CD4-positive, alpha-beta T cell (primary cell): ENCODE results near the gene POLR2L. TPM values are rescaled to one million over a fixed set of nuclear protein-coding genes. Genes with fewer than 3 reads are reported as not detected.

Source experiments
- ATAC-seq: fragments of 200-7000 bp; cut with Tn5 transposase; one replicate; pipeline ENCODE4 v1.10.0; 2022; ENCODE audit warnings: mild to moderate bottlenecking; ENCODE audit not compliant: poor library complexity
- CTCF ChIA-PET: fragments of 350-600 bp; sonication (Branson Sonifier 250); formaldehyde crosslinking; loops from one replicate; lab custom pipeline; 2021; ENCODE audit warnings: antibody characterized with exemption, inconsistent platforms; lab: Charles Lee
- POLR2A ChIA-PET: fragments of 350-600 bp; sonication (Branson Sonifier 250); formaldehyde crosslinking; loops from one replicate; lab custom pipeline; 2021; ENCODE audit warnings: antibody characterized with exemption, inconsistent platforms; lab: Charles Lee
- DNase-seq, 14 experiments: peaks; one replicate each; pipeline ENCODE4 v3.0.0-alpha.2; 2013 to 2020; ENCODE audit warnings: mixed read lengths in 2 of 14
- H3K27ac ChIP-seq, 2 donors: one replicate each; pipeline versions ENCODE4 v1.5.1 to v1.7.0; 2013; ENCODE audit warnings: low read length in 2 of 2, low read depth in 1 of 2, mild to moderate bottlenecking in 1 of 2
- H3K27me3 ChIP-seq, 2 experiments: 1 replicate in 1 of 2; 2 replicates in 1 of 2; pipeline versions ENCODE4 v1.6.1 to v1.7.0; 2013; ENCODE audit warnings: low read length in 2 of 2, control low read depth in 1 of 2, mild to moderate bottlenecking in 1 of 2, moderate library complexity in 1 of 2; ENCODE audit not compliant: insufficient read depth in 2 of 2, control insufficient read depth in 1 of 2
- H3K36me3 ChIP-seq: one replicate; pipeline ENCODE4 v1.6.1; 2013; ENCODE audit warnings: low read length, control low read depth; ENCODE audit not compliant: insufficient read depth
- H3K4me1 ChIP-seq: one replicate; pipeline ENCODE4 v1.6.1; 2013; ENCODE audit warnings: low read length, control low read depth; ENCODE audit not compliant: insufficient read depth
- H3K4me3 ChIP-seq: one replicate; pipeline ENCODE4 v1.5.1; 2013; ENCODE audit warnings: mild to moderate bottlenecking, low read length, moderate library complexity
- H3K9me3 ChIP-seq, 2 experiments: 1 replicate in 1 of 2; 2 replicates in 1 of 2; pipeline versions ENCODE4 v1.6.1 to v1.7.0; 2013; ENCODE audit warnings: low read length in 2 of 2, mild to moderate bottlenecking in 2 of 2, control low read depth in 1 of 2, moderate library complexity in 1 of 2; ENCODE audit not compliant: control insufficient read depth in 1 of 2, insufficient read depth in 1 of 2
- H3K27ac Mint-ChIP-seq: one replicate; pipeline ENCODE4 v1.8.0; 2020; ENCODE audit warnings: mixed read lengths
- H3K27me3 Mint-ChIP-seq: one replicate; pipeline ENCODE4 v1.8.0; 2021; ENCODE audit warnings: mixed read lengths
- H3K36me3 Mint-ChIP-seq: one replicate; pipeline ENCODE4 v1.8.0; 2021; ENCODE audit warnings: low read depth, mixed read lengths
- H3K4me1 Mint-ChIP-seq: one replicate; pipeline ENCODE4 v1.8.0; 2021; ENCODE audit warnings: low read depth, mixed read lengths
- H3K4me3 Mint-ChIP-seq: one replicate; pipeline ENCODE4 v1.8.0; 2020; ENCODE audit warnings: mild to moderate bottlenecking, mixed read lengths
- H3K9me3 Mint-ChIP-seq: one replicate; pipeline ENCODE4 v1.8.0; 2020; ENCODE audit warnings: mixed read lengths
- intact Hi-C, 2 experiments: fragments of 100-400 bp; cut with DNase I in 1 of 2; cut with micrococcal nuclease in 1 of 2; formaldehyde crosslinking; loops; one replicate each; pipeline versions ENCODE4 v1.15.1 to v1.9.0; 2023 to 2025; cut with DNase I, micrococcal nuclease
- total RNA-seq, 174 experiments: library from RNA in 2 of 174; stranded (reverse) in 2 of 174; gene quantifications; one replicate each; pipeline ENCODE4 v1.2.3 and lab custom pipeline; 2021 to 2026
- TF ChIP-seq, protein P1 (sequence below): fragments of 200-600 bp; IDR thresholded peaks from one replicate; pipeline ENCODE4 v1.8.0; 2022; ENCODE audit warnings: antibody characterized with exemption, mild to moderate bottlenecking

POLR2L gene
- total RNA-seq, 2 experiments from 2014 or later = 19.6 to 19.8 TPM

DNA sequence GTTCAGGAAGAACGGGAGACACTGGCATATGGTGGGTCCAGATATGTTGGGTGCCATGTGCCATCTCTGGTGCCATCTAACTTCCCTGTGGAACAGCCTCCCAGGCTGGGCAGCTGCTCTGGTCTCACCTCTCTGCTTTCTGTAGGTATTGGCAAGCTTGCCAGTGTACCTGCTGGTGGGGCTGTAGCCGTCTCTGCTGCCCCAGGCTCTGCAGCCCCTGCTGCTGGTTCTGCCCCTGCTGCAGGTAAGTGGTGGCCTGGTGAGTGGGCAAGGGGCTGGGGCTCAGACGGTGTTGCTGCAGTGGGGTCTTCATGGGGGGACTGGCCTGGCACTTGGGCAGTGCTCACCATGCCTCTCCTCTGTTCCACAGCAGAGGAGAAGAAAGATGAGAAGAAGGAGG lies 29.9 kb downstream of the POLR2L start:
- Histone ChIP-seq H3K27ac (no peak overlapping the region), H3K36me3 (peaks cover 31% of the 10 kb centered on the region), H3K4me3 (no peak overlapping the region), H3K4me1 (peaks cover 33% of the 10 kb centered on the region), H3K27me3 (no peaks in the 10 kb centered on the region), H3K9me3 (no peaks in the 10 kb centered on the region)
- no peaks in the 10 kb centered on the region for H3K27me3 Mint-ChIP-seq
- intact Hi-C loops = no loop called here
- POLR2A ChIA-PET = no interaction called here
- H3K4me3 Mint-ChIP-seq = peak overlapping the region; percentile 82
- DNase-seq (no peak), ATAC-seq (no peak)
- H3K36me3 Mint-ChIP-seq = peaks cover 36% of the 10 kb centered on the region
- TF ChIP-seq, protein P1, sequence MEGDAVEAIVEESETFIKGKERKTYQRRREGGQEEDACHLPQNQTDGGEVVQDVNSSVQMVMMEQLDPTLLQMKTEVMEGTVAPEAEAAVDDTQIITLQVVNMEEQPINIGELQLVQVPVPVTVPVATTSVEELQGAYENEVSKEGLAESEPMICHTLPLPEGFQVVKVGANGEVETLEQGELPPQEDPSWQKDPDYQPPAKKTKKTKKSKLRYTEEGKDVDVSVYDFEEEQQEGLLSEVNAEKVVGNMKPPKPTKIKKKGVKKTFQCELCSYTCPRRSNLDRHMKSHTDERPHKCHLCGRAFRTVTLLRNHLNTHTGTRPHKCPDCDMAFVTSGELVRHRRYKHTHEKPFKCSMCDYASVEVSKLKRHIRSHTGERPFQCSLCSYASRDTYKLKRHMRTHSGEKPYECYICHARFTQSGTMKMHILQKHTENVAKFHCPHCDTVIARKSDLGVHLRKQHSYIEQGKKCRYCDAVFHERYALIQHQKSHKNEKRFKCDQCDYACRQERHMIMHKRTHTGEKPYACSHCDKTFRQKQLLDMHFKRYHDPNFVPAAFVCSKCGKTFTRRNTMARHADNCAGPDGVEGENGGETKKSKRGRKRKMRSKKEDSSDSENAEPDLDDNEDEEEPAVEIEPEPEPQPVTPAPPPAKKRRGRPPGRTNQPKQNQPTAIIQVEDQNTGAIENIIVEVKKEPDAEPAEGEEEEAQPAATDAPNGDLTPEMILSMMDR = no peak
- H3K4me1 Mint-ChIP-seq = peaks cover 35% of the 10 kb centered on the region
- H3K9me3 Mint-ChIP-seq = no peaks in the 10 kb centered on the region
- H3K27ac Mint-ChIP-seq = no peak overlapping the region
- CTCF ChIA-PET = no interaction called here

DNA sequence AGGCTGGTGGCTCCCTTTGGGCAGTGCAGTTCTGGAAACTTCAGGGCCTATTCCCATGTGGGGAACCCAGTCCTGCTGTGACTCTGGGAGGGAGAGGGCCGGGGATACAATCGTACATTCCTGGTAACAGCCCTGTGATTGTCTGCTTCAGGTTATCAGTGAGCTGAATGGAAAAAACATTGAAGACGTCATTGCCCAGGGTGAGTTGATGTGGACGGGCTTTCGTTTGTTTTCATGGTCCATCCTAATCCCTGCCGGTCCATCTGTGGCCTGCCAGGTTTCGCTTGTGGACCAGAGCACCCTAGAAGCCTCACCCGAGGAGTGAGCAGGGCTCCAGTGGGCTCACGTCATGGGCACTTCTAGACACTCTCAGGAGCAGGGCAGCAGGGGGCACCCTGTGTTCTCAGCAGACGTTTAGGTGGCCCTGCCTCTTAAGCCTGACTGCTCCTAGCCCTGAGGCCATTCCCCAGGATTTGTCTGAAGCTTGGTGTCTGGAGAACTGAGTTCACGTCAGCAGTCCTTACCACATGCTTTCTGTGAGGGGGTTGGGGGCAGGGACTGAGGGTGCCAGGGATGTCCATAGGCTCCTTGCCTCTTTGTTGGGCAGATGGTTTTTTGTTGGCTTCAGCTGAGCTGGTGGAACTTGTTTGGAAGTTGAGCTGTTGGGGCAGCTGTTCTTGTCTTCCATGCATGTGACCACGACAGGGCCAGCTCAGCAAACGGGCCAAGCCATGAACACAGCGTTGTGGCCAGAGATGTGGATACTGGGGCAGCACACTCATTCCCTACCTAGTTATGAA lies 30.7 kb downstream of the POLR2L start:
- no peaks in the 10 kb centered on the region for H3K27me3 Mint-ChIP-seq
- H3K4me1 Mint-ChIP-seq = peaks cover 35% of the 10 kb centered on the region
- Histone ChIP-seq H3K9me3 (no peaks in the 10 kb centered on the region), H3K4me3 (no peak overlapping the region), H3K27me3 (no peaks in the 10 kb centered on the region), H3K4me1 (peaks cover 33% of the 10 kb centered on the region), H3K36me3 (peaks cover 31% of the 10 kb centered on the region), H3K27ac (peak overlapping the region in 1 of 2 donors; percentile 29)
- H3K9me3 Mint-ChIP-seq = no peaks in the 10 kb centered on the region
- no peak for ATAC-seq
- peak overlapping the region; percentile 99 for H3K27ac Mint-ChIP-seq
- intact Hi-C loops = no loop called here
- H3K36me3 Mint-ChIP-seq = peaks cover 36% of the 10 kb centered on the region
- ChIA-PET POLR2A (interaction anchor here (1.5 kb wide), 1 partner anchor 8 kb away, joined by 16 read pairs; the partner anchor contains the start of gene PNPLA2), CTCF (no interaction called here)
- TF ChIP-seq, protein P1 = no peak
- H3K4me3 Mint-ChIP-seq = peak overlapping the region; percentile 82
- no peak for DNase-seq

DNA sequence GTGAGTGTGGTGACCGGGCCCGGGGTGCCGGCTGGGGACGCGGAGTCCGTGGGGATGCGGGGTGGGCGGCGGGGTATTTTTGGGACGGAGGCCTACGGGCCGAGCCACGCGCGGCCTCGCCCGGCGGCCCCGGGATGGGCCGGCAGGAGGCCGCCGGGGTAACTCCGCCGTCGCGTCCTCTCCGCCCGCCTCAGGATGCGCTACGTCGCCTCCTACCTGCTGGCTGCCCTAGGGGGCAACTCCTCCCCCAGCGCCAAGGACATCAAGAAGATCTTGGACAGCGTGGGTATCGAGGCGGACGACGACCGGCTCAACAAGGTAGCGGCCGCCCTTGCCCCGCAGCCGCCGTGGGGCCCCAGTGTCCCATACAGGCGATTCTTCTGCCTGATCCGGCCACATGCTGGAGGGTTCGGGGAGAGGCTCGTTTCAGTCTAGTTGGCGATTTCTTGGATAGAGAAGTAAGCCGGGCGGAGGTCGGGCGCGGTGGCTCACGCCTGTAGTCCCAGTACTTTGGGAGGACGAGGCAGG lies 32.2 kb downstream of the POLR2L start:
- Mint-ChIP-seq H3K4me3 (peak overlapping the region; percentile 95), H3K36me3 (peaks cover 36% of the 10 kb centered on the region), H3K27me3 (no peaks in the 10 kb centered on the region), H3K4me1 (peaks cover 35% of the 10 kb centered on the region), H3K9me3 (no peaks in the 10 kb centered on the region), H3K27ac (peak overlapping the region; percentile 99)
- intact Hi-C loops = no loop called here
- Histone ChIP-seq H3K4me3 (peak overlapping the region; percentile 92), H3K36me3 (peaks cover 31% of the 10 kb centered on the region), H3K9me3 (no peaks in the 10 kb centered on the region), H3K27me3 (no peaks in the 10 kb centered on the region), H3K27ac (peak overlapping the region; percentile 95 to 99), H3K4me1 (peaks cover 38% of the 10 kb centered on the region)
- POLR2A ChIA-PET = interaction anchor here (0.6 to 2.2 kb wide), 19 partner anchors 9 to 603 kb away, joined by 3 to 101 read pairs (median 4); partner anchors contain the start of genes BET1L, DEAF1, PHRF1 and PNPLA2
- DNase-seq = no peak
- TF ChIP-seq, protein P1 = no peak
- CTCF ChIA-PET = interaction anchor here (0.6 kb wide), 2 partner anchors 33 to 118 kb away, joined by 3 read pairs; no protein-coding TSS in a partner anchor
- ATAC-seq = peak; percentile 8
